HepG2 (cell line): ENCODE measurements around the gene IGLON5.

Experiments used
- AFF4 ChIP-seq: sonication (generic); formaldehyde crosslinking; IDR thresholded peaks from 2 replicates; pipeline ENCODE4 v1.4.0; 2020; ENCODE audit warnings: missing genetic modification reagents
- CAMTA2 ChIP-seq: sonication (generic); formaldehyde crosslinking; IDR thresholded peaks from 2 replicates; pipeline ENCODE4 v1.4.0; 2020; ENCODE audit warnings: mild to moderate bottlenecking, missing genetic modification reagents, borderline replicate concordance
- CBX5 ChIP-seq: sonication (generic); formaldehyde crosslinking; IDR thresholded peaks from 2 replicates; pipeline ENCODE4 v1.4.0; 2020; ENCODE audit warnings: missing genetic modification reagents, borderline replicate concordance
- KIAA2018 ChIP-seq: sonication (generic); formaldehyde crosslinking; IDR thresholded peaks from 2 replicates; pipeline ENCODE4 v1.5.0; 2020; ENCODE audit warnings: mild to moderate bottlenecking, missing genetic modification reagents, borderline replicate concordance
- NONO ChIP-seq, 2 experiments: fragments of 450-650 bp in 1 of 2; sonication (generic) in 1 of 2; formaldehyde crosslinking in 1 of 2; IDR thresholded peaks in 1 of 2; conservative IDR thresholded peaks in 1 of 2; 2 replicates each; pipeline versions ENCODE4 v1.6.1 to v1.8.0; 2017 to 2022; ENCODE audit warnings: mild to moderate bottlenecking in 1 of 2, missing genetic modification reagents in 1 of 2, moderate library complexity in 1 of 2
- PAWR ChIP-seq: sonication (generic); formaldehyde crosslinking; IDR thresholded peaks from 2 replicates; pipeline ENCODE4 v1.4.0; 2020; ENCODE audit warnings: missing genetic modification reagents, mild to moderate bottlenecking, borderline replicate concordance
- POLR2A ChIP-seq, 2 experiments: IDR thresholded peaks; 2 replicates each; pipeline ENCODE4 v1.6.1; 2011; ENCODE audit warnings: low read depth in 2 of 2, low read length in 2 of 2, mild to moderate bottlenecking in 1 of 2, moderate library complexity in 1 of 2; ENCODE audit not compliant: insufficient read depth in 1 of 2
- POLR2AphosphoS5 ChIP-seq: IDR thresholded peaks from 2 replicates; pipeline ENCODE4 v1.6.1; 2012; ENCODE audit warnings: low read depth, low read length
- RXRB ChIP-seq: IDR thresholded peaks from 2 replicates; pipeline ENCODE4 v1.6.1; 2016; ENCODE audit warnings: borderline replicate concordance, missing genetic modification reagents, missing compliant biosample characterization
- TOE1 ChIP-seq: sonication (generic); formaldehyde crosslinking; IDR thresholded peaks from 2 replicates; pipeline ENCODE4 v1.4.0; 2020; ENCODE audit warnings: mild to moderate bottlenecking, missing genetic modification reagents
- U2AF1 ChIP-seq: fragments of 200-400 bp; formaldehyde crosslinking; optimal IDR thresholded peaks from 2 replicates; pipeline ENCODE3; 2017; ENCODE audit warnings: mild to moderate bottlenecking, low read depth, low read length
- ZNF674 ChIP-seq: sonication (generic); formaldehyde crosslinking; IDR thresholded peaks from 2 replicates; pipeline ENCODE4 v1.5.0; 2020; ENCODE audit warnings: low read depth, mild to moderate bottlenecking, missing genetic modification reagents

GRCh38 chr19:51326216-51327065 is 15.0 kb downstream of the IGLON5 start:
- TF ChIP-seq POLR2A (IDR thresholded peaks at IDR 0.05; ENCODE audit: insufficient read depth in 1 of 2, low read depth in 2 of 2, low read length in 2 of 2) (no peak), RXRB (no peak), CBX5 (CRISPR knock-in tag) (no peak), ZNF674 (CRISPR knock-in tag) (no peak), CAMTA2 (no peak), U2AF1 (no peak), POLR2AphosphoS5 (no peak), NONO (IDR thresholded peaks at IDR 0.05) (no peak), NONO (CRISPR knock-in tag; conservative IDR thresholded peaks at IDR 0.05) (no peak), TOE1 (CRISPR knock-in tag) (no peak), AFF4 (CRISPR knock-in tag) (no peak), KIAA2018 (no peak), PAWR (CRISPR knock-in tag) (no peak)
